Activated CD4-positive, alpha-beta T cell treated with anti-CD3 and anti-CD28 coated beads, Interleukin-2, Interleukin-6, amounts not matched to agents 100 ng/mL and 50 ng/mL, durations not matched to agents 16 hours and 8 hours (primary cell): ENCODE results near the gene MYO16.
"Not testable (repeated sequence)": the region's sequence is repeated elsewhere in the genome, so short reads cannot be mapped to it uniquely, and the experiment has no call there.

Experiments
- DNase-seq: peaks from one replicate; pipeline ENCODE4 v3.0.0-alpha.2; 2020

MYO16 gene

DNA sequence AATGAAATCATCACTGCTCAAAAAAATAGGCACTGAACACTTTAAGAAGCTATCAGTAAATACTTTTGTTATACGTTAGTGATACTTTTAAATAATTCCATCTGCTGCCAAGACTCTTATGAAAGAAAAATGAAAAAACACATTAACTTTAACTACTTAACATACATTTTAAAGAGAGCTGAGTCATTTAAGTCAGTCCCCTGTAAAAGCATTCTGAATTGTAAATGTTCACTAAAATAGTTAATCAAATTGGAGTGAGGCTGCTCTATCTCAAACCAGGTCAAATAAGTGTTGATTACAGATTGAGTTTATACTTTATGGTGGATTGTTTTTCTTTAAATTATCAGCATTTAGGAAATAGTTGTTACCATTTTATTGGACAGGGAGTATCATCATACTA, 274.2 kb downstream of the MYO16 start:
- no peak for DNase-seq

DNA sequence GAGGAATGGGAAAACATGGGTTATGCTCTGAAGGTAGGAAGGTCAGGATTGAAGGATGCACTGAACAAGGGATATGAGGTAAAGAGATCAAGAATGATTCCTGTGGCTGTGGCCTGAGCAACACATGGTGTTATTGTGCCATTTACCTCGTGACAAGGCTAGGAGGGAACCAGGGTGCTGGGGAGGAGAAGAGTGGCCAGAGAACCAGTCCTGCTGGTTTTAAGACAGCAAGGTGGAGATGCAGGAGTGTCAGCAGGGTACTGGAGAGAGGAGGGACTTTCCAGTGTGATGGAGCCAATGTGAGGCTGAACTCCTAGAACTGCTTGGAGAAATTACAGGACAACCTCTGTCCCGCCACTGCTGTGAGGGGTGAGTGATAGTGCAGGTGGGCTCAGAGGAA, 282.4 kb downstream of the MYO16 start:
- DNase-seq, result no peak

DNA sequence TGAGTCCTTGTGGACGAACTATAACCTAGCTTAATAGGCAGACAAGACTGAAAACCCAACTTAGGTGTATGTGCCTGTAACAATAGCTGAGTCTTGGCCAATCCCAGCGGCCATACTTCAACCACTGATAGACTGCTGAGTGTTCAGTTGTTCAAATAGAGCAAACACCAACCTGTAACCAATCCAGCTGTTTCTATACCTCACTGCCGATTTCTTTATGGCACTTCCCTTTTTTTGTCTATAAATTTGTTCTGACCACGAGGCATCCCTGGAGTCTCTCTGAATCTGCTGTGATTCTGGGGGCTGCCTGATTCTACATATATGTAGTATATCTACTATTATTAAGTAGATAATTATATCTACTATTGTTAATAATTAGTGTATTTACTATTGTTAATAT, 284.3 kb downstream of the MYO16 start:
- DNase-seq, result not testable (repeated sequence)

DNA sequence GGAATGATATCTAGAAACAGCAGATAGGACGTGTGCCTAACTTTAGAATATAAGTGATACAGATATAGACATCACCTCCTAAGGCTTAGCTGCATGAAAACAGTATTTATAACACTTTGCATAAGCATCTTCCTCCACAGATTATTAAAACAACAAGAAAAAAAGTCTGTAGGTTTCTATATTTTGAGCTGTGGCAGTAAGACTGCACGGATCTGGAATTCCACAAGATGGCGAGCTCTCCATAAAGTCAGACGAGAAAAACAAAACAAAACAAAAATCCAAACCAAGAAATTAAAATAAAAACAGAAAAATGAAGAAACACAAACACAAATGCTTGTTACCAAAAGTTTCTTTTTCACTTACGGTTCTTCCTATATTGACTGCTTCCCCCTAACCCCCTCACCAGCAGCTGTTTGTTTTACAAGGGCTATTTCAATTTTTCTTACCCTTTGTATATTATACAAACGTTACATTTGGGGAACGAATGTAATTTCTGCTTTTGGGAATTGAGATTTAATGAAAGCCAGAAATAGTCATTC, 285.8 kb downstream of the MYO16 start:
- DNase-seq, result no peak

DNA sequence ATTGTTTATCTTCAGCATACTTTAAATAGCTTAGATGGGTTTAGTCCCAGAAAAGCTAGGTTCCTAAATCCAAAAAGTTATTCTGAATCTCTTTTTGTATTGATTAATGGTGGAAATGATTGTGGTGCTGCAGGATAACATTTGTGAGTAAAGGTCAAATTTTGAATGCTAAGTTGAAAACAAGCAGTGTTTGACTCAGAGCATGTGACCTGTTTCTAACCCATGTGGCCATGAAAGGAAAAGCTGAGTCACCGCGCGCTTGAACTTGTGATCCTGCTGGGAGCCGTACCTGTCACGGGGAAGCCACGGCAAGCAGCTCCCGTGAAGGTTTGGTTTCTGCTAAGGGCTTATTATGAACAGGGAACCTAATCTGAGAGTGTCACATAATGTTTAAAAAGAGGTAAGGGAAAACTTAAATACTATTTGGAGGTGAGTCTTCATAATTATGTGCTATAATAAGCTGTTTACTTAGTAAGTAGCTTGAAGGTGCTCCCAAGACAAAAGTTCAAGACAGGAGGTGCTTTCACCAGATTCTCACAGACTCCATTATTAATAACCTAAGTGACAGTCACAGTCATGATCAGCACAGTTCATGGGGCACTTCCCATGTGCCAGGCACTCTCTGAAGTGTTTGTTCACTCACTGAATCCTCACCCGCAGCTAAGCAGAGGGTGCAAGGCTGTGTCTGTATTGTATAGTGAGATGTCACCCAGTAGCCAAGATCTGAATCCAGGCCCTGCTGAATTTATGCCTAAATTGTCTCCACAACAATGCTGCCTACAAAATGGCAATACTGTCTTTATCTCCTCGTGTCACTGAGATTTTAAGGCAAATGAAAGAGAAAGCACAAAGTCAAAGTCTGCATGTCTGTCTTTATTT, 286.5 kb downstream of the MYO16 start:
- peak; percentile 89 for DNase-seq

DNA sequence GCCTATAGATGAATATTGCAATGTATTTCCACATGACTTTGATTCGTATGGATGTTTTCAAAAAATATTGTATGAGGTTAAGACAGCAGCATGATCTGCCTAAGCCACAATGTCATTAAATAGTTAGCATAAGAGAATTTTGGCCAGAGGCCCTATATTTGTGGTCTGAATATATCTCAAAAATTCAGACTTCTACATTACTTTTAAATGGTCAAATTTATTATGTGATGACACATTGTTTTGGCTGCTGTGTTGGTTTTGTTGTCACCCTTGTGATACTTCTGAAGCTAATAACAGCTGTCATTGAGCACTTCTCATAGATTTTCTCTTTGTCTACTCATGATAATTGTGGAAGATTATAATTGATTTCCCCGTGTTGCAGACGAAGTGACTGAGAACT, 288.2 kb downstream of the MYO16 start:
- no peak for DNase-seq

DNA sequence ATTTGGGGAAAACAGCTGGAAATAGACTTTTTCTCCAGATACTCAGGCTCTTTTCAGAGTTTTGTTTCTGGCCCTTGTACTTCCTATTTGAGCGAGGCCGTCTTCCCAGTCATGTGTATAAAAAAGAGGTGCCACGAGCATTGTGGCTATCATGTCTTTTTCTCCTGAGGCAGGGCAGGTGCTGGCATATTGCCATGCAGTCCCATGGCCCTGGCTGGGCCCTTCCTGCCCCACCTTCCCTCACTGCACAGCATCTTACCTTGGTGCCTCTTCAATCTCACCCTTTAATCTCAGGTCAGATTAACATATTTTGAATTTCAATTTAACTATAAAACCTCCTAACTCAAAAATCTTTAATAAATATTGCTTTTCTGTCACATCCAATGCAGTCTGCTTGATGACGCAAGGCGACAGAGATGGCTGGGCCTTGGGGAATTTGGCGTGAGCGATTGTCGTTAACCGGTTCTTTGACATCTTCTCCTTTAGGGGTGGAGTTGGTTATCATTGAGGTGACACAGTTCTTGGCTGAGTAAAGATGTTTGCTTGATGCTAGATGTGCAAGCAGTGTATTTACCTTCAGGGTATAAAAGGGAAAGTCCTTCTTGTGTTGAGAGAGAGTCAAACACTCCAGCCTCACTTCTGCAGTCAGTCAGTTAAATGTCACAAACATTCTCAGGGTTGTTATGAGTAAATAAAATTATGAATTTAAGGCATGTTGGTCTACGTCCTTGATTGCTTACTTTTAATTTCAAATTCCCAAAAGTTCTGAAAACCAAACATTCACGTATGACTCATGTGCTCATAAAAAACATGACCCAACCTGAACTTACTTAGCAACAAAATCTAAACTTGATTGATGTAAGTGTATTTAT, 289.9 kb downstream of the MYO16 start:
- no peak for DNase-seq

DNA sequence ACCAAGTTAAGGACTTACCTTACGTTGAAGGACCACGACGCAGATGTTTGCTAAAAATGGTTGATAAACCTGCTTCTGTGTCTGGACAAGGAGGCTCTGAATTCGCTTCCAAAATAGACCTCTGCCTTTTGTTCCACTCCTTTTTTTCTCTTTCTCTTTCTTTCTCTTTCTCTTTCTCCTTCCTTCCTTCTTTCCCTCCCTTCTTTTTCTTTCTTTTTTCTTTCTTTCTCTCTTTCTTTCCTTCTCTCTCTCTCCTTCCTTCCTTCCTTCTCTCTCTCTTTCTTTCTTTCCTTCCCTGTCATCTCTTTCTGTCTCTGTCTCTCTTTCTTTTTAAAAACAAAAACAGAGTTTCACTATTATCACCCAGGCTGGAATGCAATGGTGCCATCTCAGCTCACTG, 290.7 kb downstream of the MYO16 start:
- DNase-seq, result no peak

DNA sequence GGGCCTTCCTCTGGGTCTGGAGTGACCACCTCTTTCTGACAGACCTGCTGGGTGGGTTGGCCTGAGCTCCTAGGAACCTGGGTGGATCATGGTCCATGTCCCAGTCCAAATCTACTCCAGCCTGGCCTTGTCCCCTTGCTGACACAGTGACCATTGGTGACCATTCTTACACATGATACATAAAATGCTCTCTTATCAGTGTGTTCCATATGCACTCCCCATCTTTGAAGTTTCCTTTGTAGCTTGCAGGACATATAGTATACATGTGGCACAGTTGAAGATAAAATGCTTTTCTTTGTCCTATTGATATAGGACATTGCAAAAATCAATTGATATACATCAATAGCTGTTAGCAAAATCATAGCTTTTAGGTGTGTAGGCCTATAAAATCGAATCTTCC, 291.8 kb downstream of the MYO16 start:
- no peak for DNase-seq

DNA sequence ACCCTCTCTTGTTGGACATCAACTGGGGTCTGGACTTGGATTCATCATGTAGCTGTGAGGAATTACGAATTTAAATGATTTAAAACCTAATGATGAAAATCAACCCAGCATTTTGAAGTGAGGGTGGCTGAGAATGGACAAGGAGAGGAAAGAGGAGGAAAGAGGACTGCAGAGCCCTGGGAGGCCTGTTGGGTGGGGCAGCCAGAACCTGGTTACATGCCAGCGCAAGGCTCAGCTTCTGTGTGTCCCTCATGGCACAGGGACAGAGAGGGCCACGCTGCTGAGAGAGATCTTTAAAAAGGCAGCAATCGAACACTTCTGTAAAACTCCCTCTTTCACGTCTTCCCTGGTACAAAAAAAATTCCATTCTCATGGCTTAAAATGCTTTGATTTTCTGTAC, 292.7 kb downstream of the MYO16 start:
- DNase-seq, result no peak

DNA sequence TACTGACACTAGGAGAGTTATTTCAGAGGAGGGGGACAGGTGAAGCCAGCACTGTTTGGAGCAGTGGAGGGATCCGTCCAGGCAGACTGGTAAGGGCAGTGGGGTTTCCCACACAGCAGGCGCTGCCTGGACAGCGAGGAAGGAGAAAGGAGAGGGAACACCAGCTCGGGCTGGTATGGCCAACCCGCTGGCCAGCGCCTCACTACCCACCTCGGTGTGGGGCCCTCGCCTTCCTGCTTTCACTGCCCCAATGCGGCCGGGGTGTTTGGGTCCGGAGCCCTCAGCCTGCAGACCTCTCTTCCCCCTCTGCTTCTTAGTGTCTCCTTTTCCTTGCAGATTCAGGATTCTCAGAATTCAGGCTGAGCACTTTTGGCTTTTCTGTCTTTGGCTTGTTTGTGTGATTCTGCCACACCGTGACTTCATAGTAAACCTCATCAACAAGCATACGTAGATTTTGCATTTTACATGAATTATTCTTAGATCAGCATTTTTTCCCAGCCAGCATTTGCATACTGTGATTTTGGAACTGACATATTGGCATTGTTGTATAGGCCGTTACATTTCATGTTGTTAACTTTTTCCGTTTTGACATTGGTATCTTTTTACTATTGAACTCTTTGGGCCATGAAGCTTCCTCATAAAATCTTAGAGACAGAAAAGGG, 294.1 kb downstream of the MYO16 start:
- no peak for DNase-seq

DNA sequence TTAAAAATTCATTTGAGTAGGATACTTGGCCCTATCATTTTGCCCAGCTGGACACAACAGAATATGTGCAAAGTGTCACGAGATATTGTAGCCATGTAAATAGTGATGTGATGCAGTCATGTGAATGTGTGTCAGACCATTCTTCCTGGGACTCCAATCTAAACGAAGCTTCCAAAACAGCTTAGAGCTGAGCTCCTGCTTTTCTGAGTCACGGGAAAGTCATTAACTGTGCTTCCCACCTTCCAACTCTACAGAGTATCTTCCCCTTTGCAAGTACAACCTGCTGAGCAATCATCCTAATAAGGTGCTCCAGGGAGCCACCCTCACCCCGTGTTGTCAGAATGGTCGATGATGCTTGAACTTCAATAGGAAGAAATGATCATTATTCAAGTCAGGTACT, 294.7 kb downstream of the MYO16 start:
- no peak for DNase-seq

DNA sequence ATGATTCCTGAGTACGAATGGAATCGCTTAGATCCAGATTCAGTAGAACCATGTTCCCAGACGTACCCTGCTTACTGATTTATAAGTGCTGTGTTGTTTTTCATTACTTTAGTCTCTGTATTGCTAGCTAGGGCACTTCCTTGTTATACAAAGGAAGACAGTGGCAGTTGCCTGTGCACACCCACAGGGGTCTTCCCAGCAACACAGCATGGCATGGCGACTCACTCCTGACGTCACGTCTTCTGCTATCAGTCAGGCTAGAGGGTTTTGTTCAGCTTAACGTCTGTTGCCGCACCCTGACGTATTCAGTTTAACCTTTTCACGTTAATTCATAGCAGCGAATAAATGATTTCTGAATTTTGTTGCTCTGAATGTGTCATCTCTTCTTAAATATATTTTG, 295.1 kb downstream of the MYO16 start:
- DNase-seq, result no peak

DNA sequence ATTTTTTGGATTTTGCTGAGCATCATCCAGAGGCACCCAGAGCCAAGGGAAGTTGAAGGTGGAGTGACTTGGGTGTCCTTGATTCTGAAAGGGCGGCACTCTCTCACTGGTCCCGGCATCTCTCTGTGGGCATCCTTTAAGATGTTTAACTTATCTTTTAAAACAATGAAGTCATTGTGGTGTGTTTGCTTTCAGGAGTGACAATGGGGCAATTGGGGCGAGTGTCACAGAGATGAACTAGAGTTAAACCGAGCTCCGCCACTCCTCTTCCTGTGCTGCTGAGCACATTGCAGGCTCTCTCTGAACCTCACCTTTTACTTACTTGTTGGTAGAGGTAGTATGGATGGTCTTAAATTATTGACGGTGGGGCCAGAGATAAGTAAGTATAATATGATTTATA, 295.7 kb downstream of the MYO16 start:
- DNase-seq, result no peak

DNA sequence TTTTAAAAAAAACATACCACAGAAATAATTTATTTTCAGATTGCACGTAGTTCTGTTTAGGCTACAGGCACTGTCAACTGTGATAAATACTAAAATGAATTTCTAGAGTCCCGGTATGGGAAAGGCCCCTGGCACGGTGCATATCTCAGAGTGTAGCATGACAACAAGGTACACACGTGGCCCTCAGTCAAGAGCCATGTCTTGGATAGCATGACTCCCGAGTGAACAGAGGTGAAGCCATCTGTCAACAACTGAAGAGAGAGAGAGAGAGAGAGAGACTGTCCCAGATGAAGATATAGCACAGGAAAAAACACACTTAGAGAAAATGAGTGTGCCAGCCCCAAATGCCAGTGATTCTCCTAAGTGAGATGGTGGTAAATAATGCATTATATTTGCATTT, 297.5 kb downstream of the MYO16 start:
- no peak for DNase-seq

DNA sequence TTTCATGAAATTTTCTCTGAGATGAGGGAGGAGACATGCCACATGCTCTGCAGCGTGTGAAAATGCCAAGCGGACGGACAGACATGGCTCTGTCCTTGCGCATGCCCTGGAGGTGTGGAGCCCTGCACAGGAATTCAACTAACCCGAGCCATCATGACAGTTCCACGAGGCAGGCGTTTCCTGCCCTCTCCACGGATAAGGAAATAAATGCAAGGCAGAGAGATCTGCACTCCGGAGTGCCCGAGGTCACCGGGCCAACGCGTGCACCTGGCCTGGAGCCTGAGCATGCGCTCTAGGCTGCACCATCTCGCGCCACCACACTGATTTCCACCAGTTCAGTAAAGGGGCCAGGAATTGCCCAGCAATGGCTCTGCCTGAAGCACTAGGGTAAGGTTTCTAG, 298.2 kb downstream of the MYO16 start:
- no peak for DNase-seq

DNA sequence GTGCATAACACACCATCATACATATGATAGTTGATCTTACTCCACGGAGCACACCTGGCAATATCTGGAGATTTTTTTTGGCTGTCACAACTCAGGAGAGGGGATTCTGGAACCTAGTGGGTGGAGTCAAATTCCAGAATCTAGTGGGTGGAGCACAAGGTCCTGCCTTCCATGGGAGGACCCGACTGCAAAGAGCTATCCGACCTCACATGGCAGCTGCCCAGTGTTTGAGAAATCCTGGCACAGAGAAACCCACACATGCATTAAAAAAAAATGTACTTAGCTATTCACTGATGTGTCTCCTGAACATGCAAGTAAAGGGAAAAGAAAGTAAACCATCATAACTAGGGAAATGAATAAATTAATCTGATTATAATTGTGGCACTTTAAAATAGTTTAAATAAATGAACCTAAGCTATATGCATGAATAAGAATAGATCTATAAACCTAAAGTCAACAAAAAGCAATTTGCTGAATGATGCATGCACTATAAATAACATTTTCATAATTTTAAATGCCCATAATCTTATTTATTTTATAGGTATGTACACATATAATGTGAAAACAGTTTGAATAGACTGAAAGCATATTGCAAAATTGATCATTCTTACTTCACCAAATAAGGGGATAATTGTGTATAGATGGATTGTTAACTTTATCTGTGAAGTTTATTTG, 300.3 kb downstream of the MYO16 start:
- DNase-seq, result no peak

DNA sequence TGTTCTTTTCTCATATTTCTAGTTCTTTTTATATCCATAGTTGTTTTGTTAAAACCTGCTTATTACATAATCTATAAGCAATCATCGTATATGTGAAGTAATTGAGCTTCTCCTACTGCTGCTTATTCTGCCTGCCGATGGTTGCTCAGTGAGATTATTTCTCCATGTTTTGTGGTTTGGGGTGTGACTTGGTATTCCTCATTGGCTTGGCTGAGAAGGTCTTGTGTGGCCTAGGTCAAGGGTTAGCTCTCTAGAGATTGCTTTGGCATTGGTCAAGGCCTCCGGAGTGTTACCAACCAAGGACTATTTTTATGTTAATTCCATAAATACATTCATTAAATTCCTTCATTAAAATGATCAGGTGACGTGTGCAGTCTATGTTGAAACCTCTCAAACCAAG, 302.8 kb downstream of the MYO16 start:
- DNase-seq, result no peak

DNA sequence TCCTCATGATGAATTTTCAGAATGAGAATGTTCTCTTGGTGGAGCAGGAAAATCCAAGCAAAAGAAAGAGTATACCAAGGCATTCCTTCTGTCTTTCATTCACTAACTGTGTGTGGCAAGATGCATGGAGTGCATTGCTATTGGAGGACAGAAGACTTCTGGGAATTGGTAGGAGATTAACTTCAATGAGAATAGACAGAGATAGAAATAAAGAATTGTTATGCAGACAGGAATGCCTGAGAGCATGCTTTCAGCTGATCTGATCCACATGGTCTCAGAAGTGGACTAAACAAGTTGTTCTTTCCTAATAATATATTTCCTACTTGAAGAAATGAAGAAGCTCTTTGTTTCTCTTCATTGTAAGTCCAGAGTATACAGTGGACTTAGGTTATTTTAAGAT, 303.6 kb downstream of the MYO16 start:
- DNase-seq, result no peak

DNA sequence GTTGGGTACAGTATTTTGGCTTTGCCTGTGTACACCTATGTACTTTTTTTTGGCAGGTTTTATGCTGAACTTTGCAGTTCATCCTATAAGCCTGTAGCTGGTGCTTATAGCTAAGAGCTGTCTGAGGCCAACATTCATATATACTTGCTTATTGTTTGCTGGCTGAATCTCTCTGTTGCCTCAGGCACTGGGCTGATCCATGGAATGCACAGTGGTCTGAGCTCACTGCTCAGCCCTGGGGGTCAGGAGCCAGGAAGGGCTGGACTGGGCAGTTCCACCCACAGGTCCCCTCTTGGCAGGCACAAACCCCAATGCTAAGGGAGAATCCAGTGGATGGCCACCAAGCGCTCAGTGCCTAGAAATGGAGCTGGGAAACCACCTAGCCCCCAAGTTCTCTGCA, 308.7 kb downstream of the MYO16 start:
- no peak for DNase-seq

DNA sequence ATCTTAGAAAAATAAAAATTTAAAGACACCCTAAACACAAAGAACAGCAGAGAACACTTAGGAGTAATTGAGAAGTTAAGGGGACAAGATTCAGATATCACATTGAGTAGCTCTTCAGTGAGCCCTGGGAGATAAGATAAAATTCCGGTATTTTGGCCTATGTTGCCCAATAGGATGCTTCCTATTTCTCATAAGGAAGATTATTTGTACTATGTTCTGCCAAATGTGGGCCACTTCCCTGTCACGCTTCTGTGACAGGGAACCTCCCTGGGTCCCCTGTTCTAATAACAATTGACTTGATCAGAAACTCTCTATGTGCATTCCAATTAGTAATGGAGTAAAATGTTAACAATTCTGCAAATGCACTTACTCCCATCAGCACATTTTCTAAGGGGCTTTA, 310.7 kb downstream of the MYO16 start:
- DNase-seq, result no peak

DNA sequence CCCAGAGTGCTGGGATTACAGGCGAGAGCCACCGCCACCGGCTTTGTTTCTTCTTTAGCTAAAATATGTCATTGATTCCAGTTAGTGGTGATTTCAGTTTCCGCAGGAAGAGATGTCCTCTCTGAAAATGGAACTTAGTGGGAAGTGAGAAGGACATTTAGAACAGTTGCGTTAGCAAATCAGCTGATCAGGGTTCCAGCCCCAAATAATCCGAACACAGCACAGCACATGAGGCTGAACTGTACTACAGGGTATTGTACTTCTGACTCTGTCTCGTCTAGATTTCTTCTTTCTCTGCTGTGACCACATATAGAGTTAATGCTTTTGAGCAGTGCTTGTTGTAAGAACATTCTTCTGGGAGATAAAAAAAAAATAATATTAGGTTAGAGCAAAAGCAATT, 314.4 kb downstream of the MYO16 start:
- no peak for DNase-seq

DNA sequence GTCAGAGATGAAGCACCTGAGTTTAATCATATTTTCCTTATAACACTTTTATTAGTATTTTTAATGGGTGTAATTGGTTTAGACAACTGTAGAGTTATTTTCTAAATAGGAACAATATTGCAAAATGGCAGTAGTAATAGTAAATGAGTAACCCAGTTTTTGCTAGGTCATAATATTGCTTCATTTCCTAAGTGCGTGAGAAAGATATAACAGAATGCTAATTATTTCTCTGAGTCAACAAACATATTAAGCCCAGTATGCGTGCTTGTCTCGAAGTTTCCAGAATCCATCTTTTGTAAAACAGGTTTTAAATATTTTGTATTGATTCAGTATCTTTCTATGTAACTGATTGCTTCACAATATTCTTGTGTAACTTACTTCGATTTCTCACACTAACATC, 315.3 kb downstream of the MYO16 start:
- DNase-seq, result no peak
